Activated CD8-positive, alpha-beta memory T cell treated with anti-CD3 and anti-CD28 coated beads for 48 hours (primary cell): ENCODE results near the gene WDR90.

ENCODE experiments used
- DNase-seq, 3 experiments: peaks; one replicate each; pipeline ENCODE4 v3.0.0-alpha.2; 2020; ENCODE audit warnings: low read depth in 2 of 3, low spot score in 2 of 3

The WDR90 gene

DNA sequence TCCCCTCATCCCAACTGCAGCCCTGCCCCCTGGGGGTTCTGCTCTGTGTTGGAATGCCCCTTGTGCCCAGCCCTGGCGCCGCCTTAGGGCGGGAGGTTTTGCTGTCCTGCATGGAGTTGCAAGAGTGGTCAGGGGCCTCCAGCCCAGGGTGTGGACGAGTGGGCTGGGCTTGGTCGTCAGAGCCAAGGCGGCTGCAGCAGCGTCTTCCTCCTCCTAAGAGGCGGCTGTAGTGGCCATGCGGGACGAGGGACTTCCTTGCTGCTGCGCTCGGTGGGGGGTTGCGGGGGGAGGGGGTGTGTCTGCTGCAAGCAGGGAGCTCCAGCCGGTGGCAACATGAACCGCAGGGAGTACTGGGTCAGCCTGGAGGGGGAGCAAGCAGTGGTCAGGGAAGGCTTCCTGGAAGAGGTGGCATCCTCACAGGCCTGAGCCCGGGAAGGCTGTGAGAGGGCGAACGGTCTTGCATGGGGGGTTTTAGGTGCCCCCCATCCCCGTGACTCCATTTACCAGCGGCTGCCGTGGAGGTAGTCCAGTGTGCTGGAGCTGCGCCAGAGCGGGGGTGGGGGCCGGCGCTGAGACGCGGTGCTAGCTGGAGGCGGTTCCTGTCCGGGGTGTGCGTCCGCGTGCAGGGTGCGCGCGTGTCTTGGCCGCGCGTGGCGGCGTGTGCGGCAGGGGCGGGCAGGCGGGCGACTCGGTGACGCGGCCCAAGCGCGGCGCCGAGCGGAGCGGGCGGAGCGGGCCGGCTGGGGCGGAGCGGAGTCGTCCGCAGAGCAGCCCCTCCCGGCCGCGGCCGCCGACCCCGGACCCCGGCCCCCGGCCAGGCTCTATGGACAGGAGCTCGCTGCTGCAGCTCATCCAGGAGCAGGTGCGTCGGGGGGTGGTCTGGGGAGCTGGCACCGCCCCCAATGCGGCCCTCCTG lies 26.1 kb downstream of the WDR90 start, which contains the start of gene RHBDL1:
Gene RHBDL1 (plus strand): TSS at position 704 of the 916 bp plus-strand sequence. CDS start 120 bp downstream, at position 824.
- DNase-seq: no peak

DNA sequence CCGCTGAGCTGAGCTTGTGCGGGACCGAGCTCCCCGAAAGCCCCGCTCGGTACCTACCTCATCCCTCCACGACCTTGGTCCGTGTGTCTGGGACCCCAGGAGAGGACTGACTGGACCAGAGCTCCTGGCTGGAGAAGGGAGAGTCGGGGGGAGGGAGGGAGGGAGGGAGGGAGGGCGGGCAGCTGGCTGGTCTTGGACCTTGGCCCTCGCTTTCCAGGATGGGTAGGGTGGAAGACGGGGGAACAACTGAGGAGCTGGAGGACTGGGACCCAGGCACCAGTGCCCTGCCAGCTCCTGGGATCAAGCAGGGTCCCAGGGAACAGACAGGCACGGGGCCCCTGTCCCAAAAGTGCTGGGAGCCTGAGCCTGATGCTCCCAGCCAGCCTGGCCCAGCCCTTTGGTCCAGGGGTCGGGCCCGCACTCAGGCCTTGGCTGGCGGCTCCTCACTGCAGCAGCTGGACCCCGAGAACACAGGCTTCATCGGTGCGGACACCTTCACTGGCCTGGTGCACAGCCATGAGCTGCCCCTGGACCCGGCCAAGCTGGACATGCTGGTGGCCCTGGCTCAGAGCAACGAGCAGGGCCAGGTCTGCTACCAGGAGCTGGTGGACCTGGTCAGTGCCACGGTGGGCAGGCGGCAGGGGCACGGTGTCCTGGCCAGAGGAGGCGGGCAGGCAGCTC lies 26.9 kb downstream of the WDR90 start:
- no peak for DNase-seq

DNA sequence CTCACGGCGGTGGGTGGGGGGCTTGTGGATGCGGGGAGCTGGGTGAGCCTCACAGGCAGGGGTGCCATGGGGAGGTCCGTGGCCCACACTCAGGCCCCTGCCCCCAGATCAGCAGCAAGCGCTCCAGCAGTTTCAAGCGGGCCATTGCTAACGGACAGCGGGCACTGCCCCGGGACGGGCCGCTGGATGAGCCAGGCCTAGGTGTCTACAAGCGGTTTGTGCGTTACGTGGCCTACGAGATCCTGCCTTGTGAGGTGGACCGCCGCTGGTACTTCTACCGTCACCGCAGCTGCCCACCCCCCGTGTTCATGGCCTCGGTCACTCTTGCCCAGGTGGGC lies 27.4 kb downstream of the WDR90 start:
- no peak for DNase-seq

DNA sequence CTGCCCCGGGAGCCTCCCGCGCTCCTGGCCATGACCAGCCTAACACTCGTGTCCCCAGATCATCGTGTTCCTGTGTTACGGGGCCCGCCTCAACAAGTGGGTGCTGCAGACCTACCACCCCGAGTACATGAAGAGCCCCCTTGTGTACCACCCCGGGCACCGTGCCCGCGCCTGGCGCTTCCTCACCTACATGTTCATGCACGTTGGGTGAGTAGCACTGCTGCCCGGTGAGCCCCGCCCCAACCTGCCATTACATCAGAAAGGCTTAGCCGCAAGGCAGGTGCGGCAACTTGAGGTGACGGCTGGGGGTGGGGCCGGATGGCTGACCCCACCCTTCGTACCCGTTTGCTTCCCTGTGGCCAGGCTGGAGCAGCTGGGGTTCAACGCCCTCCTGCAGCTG lies 27.7 kb downstream of the WDR90 start:
- no peak for DNase-seq

DNA sequence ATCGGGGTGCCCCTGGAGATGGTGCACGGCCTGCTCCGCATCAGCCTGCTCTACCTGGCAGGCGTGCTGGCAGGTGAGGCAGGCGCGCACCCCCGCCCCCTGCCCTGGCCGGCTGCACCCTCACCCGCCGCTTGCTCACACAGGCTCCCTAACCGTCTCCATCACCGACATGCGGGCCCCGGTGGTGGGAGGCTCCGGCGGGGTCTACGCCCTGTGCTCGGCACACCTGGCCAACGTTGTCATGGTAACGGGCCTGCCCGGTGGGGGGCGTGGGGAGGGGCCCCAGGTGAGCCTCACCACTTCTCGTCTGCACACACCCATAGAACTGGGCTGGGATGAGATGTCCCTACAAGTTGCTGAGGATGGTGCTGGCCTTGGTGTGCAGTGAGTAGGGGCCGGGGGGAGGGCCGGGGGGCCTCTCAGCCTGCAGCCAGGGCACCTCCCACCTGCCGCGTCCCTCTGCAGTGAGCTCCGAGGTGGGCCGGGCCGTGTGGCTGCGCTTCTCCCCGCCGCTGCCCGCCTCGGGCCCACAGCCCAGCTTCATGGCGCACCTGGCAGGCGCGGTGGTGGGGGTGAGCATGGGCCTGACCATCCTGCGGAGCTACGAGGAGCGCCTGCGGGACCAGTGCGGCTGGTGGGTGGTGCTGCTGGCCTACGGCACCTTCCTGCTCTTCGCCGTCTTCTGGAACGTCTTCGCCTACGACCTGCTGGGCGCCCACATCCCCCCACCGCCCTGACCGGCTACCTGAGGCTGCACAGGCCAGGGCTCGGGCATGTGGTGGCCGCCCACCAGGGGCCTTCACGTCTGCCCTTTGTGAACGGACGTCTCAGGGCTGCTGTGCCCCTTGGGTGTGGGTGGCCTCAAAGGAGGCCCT lies 28.4 kb downstream of the WDR90 start:
- no peak for DNase-seq

DNA sequence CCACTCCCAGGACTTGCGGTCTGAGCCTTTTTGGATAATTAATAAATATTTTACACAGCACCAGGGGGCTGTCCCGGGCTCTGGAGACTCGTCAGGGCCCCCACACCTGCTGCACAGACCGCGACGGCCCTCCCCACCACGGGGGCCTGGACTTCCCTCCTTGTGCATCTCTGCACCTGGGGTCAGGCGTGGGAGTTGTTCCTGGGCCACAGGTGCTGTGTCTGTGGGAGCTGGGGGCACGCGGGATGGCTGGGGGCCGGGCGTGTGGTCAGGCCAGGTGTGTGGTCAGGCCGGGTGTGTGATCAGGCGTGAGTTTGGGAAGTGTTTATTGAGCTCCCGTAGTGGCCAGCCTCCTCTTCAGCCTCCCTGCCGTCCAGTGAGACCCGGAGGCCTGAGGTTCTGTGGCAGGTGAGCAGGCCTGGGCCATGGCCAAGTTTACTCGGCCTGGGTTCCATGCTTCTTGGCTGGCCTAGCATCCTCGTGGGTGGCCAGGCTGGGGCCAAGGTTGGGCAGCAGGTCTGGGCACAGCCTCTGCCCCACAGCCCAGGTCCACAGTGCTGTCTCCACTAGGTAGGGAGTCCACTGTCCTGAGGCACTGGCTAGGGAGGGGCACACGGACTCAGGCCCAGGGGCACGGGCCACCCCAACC lies 29.2 kb downstream of the WDR90 start:
- DNase-seq: no peak

DNA sequence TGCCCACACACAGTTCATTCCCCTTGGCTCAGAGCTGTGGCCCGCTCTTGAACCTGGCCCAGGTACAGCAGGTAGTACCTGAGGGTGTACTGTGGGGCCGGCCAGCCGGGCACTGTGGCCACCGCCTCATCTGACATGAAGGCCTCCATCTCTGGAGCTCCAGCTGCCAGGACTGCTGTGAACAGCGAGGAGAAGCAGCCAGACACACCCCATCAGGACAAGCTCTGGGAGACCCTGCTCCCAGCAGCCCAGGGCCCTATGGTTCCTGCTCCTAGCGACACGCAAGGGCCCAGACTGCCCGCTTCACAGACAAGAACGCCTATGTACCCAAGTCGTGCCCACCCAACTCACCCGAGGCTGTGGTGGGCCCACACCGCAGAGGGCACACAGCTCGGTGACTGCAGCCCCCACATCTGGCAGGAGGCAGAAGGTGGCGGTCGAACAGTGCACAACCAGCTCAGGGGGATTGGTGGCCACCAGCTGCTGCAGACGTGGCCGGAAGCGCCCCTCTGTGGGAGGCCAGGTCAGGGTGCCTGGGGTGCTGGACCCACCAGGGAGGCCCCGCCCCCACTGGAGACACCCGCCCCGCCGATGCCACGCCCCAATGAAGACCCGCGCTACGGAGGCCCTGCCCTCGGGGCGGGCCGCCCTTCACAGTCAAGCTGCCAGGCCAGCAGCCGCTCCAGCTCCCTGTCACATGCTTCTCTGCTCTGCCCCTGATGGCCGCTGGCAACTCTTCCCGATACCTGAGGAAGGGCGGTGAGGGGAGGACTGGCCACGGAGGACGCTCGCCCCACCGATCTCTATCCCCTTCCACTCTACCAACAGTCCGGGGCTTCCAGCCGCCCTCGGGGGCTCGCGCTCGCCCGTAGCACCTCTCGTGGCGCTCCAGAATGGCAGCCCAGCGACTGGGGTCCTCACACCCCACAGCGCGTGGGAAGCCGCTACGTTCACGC lies 30.0 kb downstream of the WDR90 start:
- no peak for DNase-seq

DNA sequence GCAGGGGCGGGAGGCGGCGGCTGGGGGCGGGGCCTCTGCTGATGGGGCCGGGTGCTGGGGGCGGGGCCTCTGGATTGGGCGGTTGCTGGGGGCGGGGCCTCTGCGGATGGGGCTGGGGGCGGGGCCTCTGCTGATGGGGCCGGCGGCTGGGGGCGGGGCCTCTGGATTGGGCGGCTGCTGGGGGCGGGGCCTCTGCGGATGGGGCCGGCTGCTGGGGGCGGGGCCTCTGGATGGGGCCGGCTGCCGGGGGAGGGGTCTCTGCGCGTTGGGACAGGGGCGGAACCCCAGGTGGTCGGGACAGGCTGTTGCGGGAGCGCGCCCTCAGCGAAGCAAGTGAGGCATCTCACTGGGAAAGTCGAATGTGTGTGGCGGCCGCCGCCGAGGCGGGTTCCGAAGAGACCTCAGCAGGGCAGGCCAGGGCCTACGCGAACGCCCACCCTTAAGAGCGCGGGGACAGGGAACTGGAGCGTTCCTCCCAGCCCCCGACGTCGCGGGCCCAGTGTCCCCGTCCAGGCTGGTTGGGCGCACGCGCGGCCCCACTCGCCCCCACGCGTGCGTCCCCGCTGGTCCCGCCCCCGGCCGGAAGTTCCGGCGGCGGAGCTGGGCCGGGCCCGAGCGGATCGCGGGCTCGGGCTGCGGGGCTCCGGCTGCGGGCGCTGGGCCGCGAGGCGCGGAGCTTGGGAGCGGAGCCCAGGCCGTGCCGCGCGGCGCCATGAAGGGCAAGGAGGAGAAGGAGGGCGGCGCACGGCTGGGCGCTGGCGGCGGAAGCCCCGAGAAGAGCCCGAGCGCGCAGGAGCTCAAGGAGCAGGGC lies 30.9 kb downstream of the WDR90 start, which contains the start of gene STUB1:
Gene STUB1 (plus strand): TSS at position 597 of the 811 bp plus-strand sequence. CDS start 116 bp downstream, at position 713.
- peak; percentile 77 to 81 (median 79) for DNase-seq

DNA sequence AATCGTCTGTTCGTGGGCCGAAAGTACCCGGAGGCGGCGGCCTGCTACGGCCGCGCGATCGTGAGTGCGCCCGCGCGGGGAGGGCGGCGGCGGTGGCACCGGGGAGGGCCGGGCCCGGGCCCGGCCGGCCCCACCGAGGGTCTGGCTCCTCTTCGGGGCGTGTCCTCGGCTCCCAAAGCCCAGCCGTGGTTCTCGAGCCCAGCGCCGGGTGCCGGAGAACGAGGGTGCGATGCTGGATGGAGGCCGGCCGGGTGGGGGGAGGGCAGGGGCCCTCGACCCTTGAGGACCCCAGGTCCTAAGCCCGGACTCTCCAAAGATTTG lies 31.4 kb downstream of the WDR90 start:
- DNase-seq: no peak

DNA sequence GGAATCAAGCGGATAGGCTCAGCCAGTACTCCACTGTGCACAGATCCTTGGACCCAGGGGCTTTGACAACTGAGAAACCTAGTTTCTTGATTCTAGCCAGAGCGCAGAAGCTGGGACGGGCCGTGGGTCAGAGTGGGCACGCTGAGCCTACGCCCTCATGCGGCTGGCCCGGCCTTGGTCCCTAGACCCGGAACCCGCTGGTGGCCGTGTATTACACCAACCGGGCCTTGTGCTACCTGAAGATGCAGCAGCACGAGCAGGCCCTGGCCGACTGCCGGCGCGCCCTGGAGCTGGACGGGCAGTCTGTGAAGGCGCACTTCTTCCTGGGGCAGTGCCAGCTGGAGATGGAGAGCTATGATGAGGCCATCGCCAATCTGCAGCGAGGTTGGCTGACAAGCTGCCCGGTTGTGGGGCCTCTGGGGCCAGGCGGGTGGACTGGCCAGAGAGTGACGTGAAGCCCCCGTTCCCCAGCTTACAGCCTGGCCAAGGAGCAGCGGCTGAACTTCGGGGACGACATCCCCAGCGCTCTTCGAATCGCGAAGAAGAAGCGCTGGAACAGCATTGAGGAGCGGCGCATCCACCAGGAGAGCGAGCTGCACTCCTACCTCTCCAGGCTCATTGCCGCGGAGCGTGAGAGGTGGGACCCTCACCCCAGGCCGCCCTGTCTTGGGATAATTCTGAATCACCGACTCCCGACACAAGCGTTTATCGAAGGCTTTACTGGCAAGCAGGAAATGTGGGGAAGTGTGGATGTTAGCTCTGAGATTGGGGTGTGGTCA lies 32.0 kb downstream of the WDR90 start:
- DNase-seq: no peak

DNA sequence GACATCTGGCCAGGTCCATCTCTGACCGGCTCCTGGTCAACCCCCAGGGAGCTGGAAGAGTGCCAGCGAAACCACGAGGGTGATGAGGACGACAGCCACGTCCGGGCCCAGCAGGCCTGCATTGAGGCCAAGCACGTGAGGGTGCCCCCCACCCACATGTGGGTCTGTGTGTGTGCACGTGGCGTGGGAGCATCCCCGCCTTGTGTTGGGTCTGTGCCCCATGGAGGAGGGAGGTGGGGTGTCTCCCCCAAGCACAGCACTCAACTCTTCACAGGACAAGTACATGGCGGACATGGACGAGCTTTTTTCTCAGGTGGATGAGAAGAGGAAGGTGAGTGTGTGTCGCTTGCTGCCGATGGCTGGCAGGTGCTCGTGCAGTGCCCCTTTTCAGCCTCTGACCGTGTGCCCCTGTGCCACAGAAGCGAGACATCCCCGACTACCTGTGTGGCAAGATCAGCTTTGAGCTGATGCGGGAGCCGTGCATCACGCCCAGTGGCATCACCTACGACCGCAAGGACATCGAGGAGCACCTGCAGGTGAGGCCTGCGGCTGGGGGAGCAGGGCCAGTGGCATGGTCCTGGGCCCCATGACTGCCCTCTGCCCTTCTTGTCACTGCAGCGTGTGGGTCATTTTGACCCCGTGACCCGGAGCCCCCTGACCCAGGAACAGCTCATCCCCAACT lies 32.7 kb downstream of the WDR90 start:
- DNase-seq: no peak

DNA sequence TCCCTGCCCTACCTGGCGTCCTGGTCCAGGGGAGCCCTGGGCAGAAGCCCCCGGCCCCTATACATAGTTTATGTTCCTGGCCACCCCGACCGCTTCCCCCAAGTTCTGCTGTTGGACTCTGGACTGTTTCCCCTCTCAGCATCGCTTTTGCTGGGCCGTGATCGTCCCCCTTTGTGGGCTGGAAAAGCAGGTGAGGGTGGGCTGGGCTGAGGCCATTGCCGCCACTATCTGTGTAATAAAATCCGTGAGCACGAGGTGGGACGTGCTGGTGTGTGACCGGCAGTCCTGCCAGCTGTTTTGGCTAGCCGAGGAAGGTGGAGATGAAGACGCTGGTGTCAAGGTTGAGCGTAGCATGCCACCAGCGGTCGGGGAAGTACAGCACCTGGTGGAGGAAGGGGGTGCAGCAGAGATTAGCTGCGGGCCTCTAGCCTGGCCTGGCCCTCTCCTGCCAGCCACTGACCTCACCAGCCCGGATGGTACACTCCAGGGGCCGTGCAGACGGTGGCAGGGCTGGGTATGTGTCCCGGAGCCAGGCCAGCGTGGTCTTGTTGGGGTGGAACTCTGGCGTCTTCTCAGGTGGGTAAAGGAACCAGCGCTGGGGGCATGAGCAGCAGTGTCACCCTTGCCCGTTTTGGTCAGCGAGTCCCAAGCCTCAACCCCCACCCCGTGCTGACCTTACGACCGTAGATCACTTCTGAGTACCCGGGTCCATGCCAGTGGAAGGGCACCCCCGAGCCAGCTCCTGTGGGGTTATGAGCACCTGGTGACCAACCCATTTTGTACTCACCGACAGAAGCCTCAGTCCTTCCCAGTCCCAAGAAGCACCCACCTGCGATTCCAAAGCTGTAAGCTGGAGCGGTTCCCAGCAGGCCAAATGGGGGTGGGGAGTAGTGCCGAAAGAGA lies 33.6 kb downstream of the WDR90 start:
- no peak for DNase-seq

DNA sequence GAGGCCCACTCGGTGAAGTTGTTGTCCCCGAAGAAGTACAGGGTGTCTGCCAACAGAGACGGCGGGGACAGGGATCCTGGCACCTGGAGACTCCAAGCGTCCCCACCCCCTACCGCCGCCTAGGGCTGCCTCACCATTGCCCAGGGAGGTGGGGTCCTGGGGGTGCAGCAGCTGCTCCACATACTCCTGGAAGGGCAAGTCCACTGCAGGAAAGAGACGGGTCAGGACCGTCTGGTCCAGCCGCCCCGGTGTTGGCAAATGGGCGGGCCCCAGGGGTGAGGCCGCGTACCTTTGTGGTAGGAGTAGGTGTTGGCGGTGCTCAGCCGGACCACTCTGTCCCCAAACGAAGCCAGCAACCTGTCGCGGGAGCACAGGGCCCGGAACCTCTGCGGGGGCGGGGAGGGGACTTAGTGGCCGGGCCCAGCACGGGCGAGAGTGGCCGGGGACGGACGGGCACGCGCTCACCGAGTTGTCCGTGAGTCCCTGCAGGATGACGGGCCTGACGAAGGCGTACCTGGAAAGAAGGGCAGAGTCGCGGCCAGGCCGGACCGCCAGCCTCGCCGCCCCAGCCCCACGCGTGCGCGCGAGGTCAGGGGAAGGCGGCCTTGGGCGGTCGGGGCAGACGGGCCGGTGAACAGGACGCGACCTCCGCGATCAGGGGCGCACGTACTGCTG lies 34.4 kb downstream of the WDR90 start:
- DNase-seq: no peak

DNA sequence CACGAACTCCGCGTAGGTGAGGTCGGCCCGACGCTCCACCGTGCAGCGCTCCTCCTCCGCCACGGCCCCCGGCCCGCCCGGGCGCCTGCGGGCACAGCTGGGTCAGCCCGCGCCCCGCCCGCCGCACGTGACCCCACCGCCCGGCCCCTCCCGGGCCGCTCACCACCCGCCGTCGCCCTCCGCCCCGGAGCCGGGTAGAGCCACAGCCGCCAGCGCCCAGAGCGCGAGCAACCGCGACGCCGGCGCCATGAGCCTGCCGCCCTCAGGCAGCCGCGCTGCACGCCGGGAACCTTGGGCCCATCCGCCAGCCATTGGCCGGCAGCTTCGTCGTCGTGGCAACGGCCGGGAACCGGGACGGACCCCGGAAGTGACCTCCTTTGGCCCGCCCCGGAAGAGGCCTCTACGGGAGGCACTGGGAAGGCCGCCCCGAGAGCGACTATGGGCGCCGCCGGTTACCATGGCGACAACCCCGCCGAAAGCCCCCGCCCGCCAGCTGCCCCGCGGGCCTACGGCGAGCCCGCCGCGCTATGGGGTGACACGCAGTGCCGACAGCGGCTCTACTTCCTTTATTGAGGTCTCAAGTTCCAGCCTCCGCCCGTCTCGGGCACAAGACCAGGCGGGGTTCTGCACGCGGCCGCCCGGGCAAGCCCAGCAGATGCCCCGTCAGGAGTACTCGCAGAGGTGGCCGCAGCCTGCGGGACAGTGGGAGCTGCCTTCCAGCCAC lies 35.1 kb downstream of the WDR90 start, which contains the start of gene JMJD8:
Gene JMJD8 (minus strand): TSS at position 264 of the 724 bp plus-strand sequence. CDS start 15 bp downstream, at position 249.
- peak; percentile 90 to 96 (median 92) for DNase-seq
